Measurements from ENCODE around the gene MAP4. TPM values are rescaled to one million over a fixed set of nuclear protein-coding genes. Genes with fewer than 3 reads are reported as not detected.

MAP4 gene
- total RNA-seq, 1 experiment from 2014 or later = 150 TPM

DNA sequence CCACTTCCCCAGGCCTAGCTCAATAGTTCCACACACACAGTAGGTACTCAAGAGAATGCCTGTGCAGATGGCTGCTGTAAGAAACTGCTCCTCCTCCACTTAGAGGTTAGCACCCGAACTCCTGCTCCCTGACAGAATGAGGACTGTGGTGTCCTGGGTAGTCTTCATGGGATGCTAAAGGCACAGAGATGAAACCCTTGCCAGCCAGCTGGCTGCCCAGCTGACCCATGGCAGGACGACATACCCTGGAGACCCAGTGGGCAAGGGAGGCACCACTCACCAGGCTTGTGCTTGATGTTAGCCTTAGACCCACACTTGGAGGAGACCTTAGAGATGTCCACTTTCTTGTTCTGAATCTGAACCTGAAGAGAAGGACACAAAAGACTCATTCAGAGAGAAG lies 159.1 kb downstream of the MAP4 start:
- CTCF ChIA-PET = no interaction called here
- H3K27me3 Mint-ChIP-seq (ENCODE audit: unreplicated experiment) = no peaks in the 10 kb centered on the region
- BruUV-seq (replicated peaks) = no TSS peak

DNA sequence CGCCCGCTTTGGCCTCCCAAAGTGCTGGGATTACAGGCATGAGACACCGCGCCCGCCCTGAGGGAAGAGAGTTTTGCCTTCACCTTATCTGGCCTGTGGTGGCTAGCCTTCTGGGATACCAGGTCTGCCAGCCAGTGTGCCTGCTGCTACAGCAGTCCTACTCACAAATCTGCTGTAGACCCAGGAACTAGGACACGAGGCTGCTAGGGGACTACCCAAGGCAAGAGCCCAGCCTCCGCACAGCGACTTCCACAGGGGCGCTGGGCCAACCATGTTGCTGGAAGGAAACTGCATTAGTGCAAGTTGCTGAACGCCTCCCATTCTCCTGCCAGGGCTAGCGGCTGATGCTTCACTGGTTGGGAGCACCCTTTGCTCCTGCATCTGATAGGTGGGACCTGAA lies 159.5 kb downstream of the MAP4 start:
- no peaks in the 10 kb centered on the region for H3K9me3 Mint-ChIP-seq (ENCODE audit: low read depth, unreplicated experiment)
- H3K27ac Mint-ChIP-seq (ENCODE audit: unreplicated experiment) = no peak overlapping the region
- intact Hi-C loops (cut with micrococcal nuclease; ENCODE audit: unreplicated experiment) = no loop called here
- no peak overlapping the region for H3K4me3 Mint-ChIP-seq (ENCODE audit: low read depth, unreplicated experiment)
- peaks cover 49% of the 10 kb centered on the region for H3K36me3 Mint-ChIP-seq (ENCODE audit: insufficient read depth, unreplicated experiment)
- H3K4me1 Mint-ChIP-seq (ENCODE audit: low read depth, unreplicated experiment) = no peaks in the 10 kb centered on the region
- TF ChIP-seq, protein P1, sequence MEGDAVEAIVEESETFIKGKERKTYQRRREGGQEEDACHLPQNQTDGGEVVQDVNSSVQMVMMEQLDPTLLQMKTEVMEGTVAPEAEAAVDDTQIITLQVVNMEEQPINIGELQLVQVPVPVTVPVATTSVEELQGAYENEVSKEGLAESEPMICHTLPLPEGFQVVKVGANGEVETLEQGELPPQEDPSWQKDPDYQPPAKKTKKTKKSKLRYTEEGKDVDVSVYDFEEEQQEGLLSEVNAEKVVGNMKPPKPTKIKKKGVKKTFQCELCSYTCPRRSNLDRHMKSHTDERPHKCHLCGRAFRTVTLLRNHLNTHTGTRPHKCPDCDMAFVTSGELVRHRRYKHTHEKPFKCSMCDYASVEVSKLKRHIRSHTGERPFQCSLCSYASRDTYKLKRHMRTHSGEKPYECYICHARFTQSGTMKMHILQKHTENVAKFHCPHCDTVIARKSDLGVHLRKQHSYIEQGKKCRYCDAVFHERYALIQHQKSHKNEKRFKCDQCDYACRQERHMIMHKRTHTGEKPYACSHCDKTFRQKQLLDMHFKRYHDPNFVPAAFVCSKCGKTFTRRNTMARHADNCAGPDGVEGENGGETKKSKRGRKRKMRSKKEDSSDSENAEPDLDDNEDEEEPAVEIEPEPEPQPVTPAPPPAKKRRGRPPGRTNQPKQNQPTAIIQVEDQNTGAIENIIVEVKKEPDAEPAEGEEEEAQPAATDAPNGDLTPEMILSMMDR (IDR thresholded peaks at IDR 0.05; ENCODE audit: unreplicated experiment) = no peak
- H3K27me3 Mint-ChIP-seq (ENCODE audit: unreplicated experiment) = no peaks in the 10 kb centered on the region
- CTCF ChIA-PET = no interaction called here
- no peak for DNase-seq
- BruUV-seq (replicated peaks) = no TSS peak

More for the DNA sequence above, 159.1 kb downstream of the MAP4 start:
- H3K27ac Mint-ChIP-seq (ENCODE audit: unreplicated experiment) = no peak overlapping the region
- intact Hi-C loops (cut with micrococcal nuclease; ENCODE audit: unreplicated experiment) = no loop called here
- TF ChIP-seq, protein P1 (IDR thresholded peaks at IDR 0.05; ENCODE audit: unreplicated experiment) = no peak
- no peaks in the 10 kb centered on the region for H3K4me1 Mint-ChIP-seq (ENCODE audit: low read depth, unreplicated experiment)
- H3K36me3 Mint-ChIP-seq (ENCODE audit: insufficient read depth, unreplicated experiment) = peaks cover 47% of the 10 kb centered on the region
- H3K9me3 Mint-ChIP-seq (ENCODE audit: low read depth, unreplicated experiment) = no peaks in the 10 kb centered on the region
- DNase-seq = no peak
- H3K4me3 Mint-ChIP-seq (ENCODE audit: low read depth, unreplicated experiment) = no peak overlapping the region

DNA sequence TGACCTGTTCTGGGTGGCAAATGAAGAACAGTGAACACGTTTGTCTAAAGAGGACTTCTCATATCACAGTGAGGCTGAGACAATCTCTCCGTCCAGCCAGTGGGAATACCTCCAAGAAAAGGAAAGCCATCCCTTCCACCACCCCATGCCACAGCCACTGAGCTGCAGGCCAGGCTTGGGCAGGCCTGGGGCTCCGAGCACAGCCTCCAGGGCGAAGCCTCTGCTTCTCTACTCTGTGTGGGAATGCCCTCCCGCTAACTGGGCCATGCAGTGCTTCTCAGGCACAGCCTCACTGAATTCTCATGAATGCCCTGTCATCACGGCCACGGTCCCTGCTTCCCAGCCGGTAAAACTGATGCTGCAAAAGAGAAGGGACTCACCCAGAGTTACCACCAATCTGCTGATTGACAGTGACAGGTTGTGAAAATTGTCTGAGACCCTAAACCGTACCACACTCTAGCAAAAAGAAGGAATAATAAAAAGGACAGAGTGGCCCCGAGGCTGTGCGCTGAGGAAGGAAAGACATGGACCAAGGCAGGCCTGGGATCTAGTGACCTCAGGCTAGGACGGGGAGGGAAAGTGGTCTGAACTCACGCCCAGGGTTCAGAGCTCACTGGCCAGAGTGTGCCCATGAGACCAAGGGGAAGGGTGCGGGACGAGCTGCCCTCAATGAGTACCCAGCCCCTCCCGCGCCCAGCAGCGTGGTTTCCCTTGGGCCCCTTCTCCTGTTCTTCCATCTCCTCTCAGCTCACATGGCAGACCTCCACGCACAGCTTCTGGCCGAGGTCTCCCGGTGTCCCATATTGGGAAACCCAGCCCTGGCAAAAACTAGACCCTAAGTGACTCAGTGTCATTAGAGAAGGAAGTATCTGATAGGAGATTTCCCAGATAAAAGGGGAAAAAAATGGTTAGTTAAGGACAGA lies 160.5 kb downstream of the MAP4 start:
- Mint-ChIP-seq H3K27me3 (ENCODE audit: unreplicated experiment) (no peaks in the 10 kb centered on the region), H3K9me3 (ENCODE audit: low read depth, unreplicated experiment) (no peaks in the 10 kb centered on the region), H3K36me3 (ENCODE audit: insufficient read depth, unreplicated experiment) (peaks cover 56% of the 10 kb centered on the region), H3K27ac (ENCODE audit: unreplicated experiment) (no peak overlapping the region), H3K4me3 (ENCODE audit: low read depth, unreplicated experiment) (no peak overlapping the region), H3K4me1 (ENCODE audit: low read depth, unreplicated experiment) (no peaks in the 10 kb centered on the region)
- intact Hi-C loops (cut with micrococcal nuclease; ENCODE audit: unreplicated experiment) = no loop called here
- CTCF ChIA-PET = no interaction called here
- no TSS peak for BruUV-seq (replicated peaks)
- TF ChIP-seq, protein P1 (IDR thresholded peaks at IDR 0.05; ENCODE audit: unreplicated experiment) = no peak
- DNase-seq = no peak

DNA sequence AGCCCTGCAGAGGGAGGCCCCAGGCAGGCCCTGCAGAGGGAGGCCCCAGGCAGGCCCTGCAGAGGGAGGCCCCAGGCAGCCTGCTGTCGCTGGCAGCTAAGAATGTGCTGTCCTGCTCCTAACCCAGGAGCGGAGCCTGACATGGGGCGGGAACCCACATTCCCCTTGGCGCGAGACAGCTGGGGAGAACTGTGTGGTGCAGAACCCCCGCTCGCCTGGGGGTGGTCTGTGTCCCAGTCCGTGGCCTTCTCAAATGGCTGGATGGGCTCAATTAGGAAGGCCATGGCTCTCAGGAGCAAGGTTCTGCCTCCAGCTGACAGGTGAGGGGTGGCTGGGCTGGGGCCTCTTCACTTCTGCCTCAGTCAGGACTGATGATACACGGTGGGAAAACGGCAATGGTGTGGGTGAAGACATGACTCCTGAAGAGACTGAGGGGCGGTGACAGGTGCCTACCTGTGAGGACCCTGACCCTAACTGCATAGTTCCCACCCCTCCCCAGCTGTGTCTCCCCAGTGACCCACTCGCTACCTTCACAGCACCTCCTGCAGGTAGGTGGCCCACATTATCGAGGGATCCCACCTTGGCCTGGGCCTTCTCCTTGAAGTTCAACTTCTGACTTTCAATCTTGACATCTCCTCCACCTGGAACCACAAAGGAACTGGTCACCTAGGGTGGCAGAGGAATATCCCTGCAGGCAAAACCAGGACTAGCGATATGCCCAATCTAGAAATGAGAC lies 161.3 kb downstream of the MAP4 start:
- Mint-ChIP-seq H3K4me1 (ENCODE audit: low read depth, unreplicated experiment) (no peaks in the 10 kb centered on the region), H3K9me3 (ENCODE audit: low read depth, unreplicated experiment) (no peaks in the 10 kb centered on the region), H3K27ac (ENCODE audit: unreplicated experiment) (no peak overlapping the region), H3K27me3 (ENCODE audit: unreplicated experiment) (no peaks in the 10 kb centered on the region), H3K4me3 (ENCODE audit: low read depth, unreplicated experiment) (no peak overlapping the region), H3K36me3 (ENCODE audit: insufficient read depth, unreplicated experiment) (peaks cover 64% of the 10 kb centered on the region)
- BruUV-seq (replicated peaks) = no TSS peak
- CTCF ChIA-PET = no interaction called here
- intact Hi-C loops (cut with micrococcal nuclease; ENCODE audit: unreplicated experiment) = no loop called here
- TF ChIP-seq, protein P1 (IDR thresholded peaks at IDR 0.05; ENCODE audit: unreplicated experiment) = no peak
- DNase-seq = no peak

Measured in Calu3 (cell line).